Left ventricle myocardium inferior (tissue), 1 donor: ENCODE data around the gene PHACTR3. TPM values are rescaled to one million over a fixed set of nuclear protein-coding genes. Genes with fewer than 3 reads are reported as not detected.

Experiments used
- DNase-seq: peaks from one replicate; pipeline ENCODE4 v3.0.0-alpha.2; 2020
- H3K27ac ChIP-seq: fragments of 200-600 bp; replicated peaks from 2 replicates; pipeline ENCODE4 v1.8.0; 2021
- H3K27me3 ChIP-seq: fragments of 200-600 bp; 2 replicates; pipeline ENCODE4 v1.8.0; 2021; ENCODE audit warnings: low read depth
- H3K36me3 ChIP-seq: fragments of 200-600 bp; 2 replicates; pipeline ENCODE4 v1.8.0; 2021
- H3K4me1 ChIP-seq: fragments of 200-600 bp; 2 replicates; pipeline ENCODE4 v1.8.0; 2021
- H3K4me3 ChIP-seq: fragments of 200-600 bp; 2 replicates; pipeline ENCODE4 v1.8.0; 2021; ENCODE audit warnings: mild to moderate bottlenecking, moderate library complexity
- H3K9me3 ChIP-seq: fragments of 200-600 bp; replicated peaks from 2 replicates; pipeline ENCODE4 v1.8.0; 2021
- CTCF ChIP-seq: fragments of 200-600 bp; IDR thresholded peaks from 2 replicates; pipeline ENCODE4 v1.8.0; 2021; ENCODE audit warnings: antibody characterized with exemption, mild to moderate bottlenecking, borderline replicate concordance
- intact Hi-C: fragments of 100-400 bp; cut with micrococcal nuclease; formaldehyde crosslinking; loops from one replicate; pipeline ENCODE4 v1.11.0; 2022
- total RNA-seq: library from RNA; stranded (reverse); fragmentation: NEBNext Ultra II Directional; extraction: Animal tissue kit (Norgen Biotek cat#: 25700); gene quantifications from one replicate; pipeline ENCODE4 v1.2.1, GENCODE V29; 2021
- donor health status: DM: no; HTN: yes; CAD: no; lungs with severe emphysema.

PHACTR3 gene
- total RNA-seq, 1 donor from 2014 or later: 4.3 TPM

DNA sequence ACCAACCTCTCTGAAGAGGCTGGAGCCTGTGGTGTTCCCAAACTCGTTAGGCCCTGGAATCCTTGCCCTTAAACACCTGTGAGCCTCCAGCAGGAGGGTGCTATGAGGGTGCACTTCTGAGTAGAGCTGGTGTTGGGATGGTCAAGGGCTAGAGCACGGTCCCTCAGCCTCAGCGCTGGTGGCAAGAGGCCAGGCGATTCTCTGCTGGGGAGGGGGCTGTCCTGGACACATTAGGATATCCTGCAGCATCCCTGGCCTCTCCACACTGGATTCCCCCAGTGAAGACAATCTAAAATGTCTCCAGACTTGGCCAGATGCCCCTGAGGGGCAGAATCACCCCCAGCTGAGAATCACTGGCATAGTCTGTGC is 171.3 kb downstream of the PHACTR3 start:
- intact Hi-C loops: no loop called here
- DNase-seq: no peak
- Histone ChIP-seq H3K4me3 (no peak overlapping the region), H3K4me1 (peaks cover 15% of the 10 kb centered on the region), H3K27ac (no peak overlapping the region), H3K27me3 (no peaks in the 10 kb centered on the region), H3K36me3 (no peaks in the 10 kb centered on the region), H3K9me3 (no peaks in the 10 kb centered on the region)
- no peak for TF ChIP-seq CTCF

DNA sequence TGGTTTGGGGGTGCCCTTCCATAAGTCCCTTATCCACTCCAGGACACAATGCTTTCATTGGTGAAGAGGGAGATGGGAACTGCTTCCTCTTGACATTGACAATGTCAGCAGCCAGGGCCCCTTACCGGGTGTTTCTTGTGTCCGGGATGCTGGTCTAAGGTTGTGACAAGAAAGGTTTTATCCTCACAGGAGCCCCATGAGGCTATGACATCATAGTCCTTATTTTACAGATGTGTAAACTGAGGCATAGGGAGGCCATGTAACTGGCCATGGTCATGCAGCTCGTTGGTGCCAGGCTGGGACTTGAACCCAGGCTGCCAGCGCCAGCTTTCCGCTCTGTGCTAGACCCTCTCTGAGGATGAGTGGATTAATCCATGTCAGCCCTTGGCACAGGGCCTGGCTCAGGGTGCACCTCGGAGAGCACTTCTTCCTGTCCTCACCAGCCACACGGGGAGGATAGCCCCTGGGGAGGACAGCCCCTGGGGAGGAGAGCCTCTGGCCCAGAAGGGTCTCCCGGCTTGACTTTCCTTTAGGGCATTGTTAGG is 171.8 kb downstream of the PHACTR3 start:
- no peak overlapping the region for H3K27ac ChIP-seq
- H3K4me1 ChIP-seq: peaks cover 11% of the 10 kb centered on the region
- intact Hi-C loops: no loop called here
- DNase-seq: no peak
- H3K9me3 ChIP-seq: no peaks in the 10 kb centered on the region
- no peak for TF ChIP-seq CTCF
- H3K27me3 ChIP-seq: no peaks in the 10 kb centered on the region
- H3K4me3 ChIP-seq: no peak overlapping the region
- no peaks in the 10 kb centered on the region for H3K36me3 ChIP-seq

- H3K4me3 ChIP-seq: no peak overlapping the region
- no peaks in the 10 kb centered on the region for H3K9me3 ChIP-seq
- H3K27ac ChIP-seq: no peak overlapping the region
- intact Hi-C loops: no loop called here
- no peaks in the 10 kb centered on the region for H3K27me3 ChIP-seq
- no peaks in the 10 kb centered on the region for H3K36me3 ChIP-seq
- H3K4me1 ChIP-seq: peaks cover 6% of the 10 kb centered on the region
- DNase-seq: no peak
- TF ChIP-seq CTCF: no peak
These were observed 172.4 kb downstream of the PHACTR3 start for GRCh38 chr20:59776626-59777330.

DNA sequence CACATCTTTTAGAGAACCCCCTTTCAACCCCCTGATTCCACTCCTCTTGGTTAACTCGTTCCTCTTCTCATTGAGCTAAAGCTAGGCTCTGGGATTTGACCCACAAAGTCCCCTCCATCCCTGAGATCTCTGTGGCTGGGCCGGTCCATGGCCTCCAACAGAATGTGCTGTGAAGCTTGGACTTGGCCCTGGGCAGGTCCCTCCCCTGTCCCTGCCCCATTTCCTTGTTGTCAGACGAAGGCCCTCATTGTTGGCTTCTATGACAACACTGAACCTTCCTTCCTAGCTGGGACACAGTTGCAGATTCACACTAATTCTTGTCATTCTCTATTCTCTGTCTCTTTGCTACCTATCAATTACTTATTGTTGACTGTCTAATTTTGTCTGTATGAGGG is 173.0 kb downstream of the PHACTR3 start:
- no peak for DNase-seq
- Histone ChIP-seq H3K27ac (no peak overlapping the region), H3K27me3 (no peaks in the 10 kb centered on the region), H3K9me3 (no peaks in the 10 kb centered on the region), H3K4me1 (peaks cover under 1% of the 10 kb centered on the region), H3K4me3 (no peak overlapping the region), H3K36me3 (no peaks in the 10 kb centered on the region)
- intact Hi-C loops: no loop called here
- no peak for TF ChIP-seq CTCF

- Histone ChIP-seq H3K27ac (no peak overlapping the region), H3K36me3 (no peaks in the 10 kb centered on the region), H3K27me3 (no peaks in the 10 kb centered on the region), H3K9me3 (no peaks in the 10 kb centered on the region), H3K4me3 (no peak overlapping the region), H3K4me1 (no peaks in the 10 kb centered on the region)
- DNase-seq: no peak
- intact Hi-C loops: no loop called here
- TF ChIP-seq CTCF: no peak
These were observed 173.7 kb downstream of the PHACTR3 start for GRCh38 chr20:59777814-59778575.
